Measurements from ENCODE around the gene ZBED4. TPM values are rescaled to one million over a fixed set of nuclear protein-coding genes. Genes with fewer than 3 reads are reported as not detected.

The ZBED4 gene
- total RNA-seq, 4 donors from 2014 or later, result 10.0 to 21.6 (median 11.4) TPM

- ATAC-seq (ENCODE audit: low FRiP score) (no peak), DNase-seq (ENCODE audit: low spot score) (no peak)
- TF ChIP-seq CTCF (IDR thresholded peaks at IDR 0.05), result no peak
Observed at GRCh38 chr22:49894322-49895054, 40.8 kb downstream of the ZBED4 start.

DNA sequence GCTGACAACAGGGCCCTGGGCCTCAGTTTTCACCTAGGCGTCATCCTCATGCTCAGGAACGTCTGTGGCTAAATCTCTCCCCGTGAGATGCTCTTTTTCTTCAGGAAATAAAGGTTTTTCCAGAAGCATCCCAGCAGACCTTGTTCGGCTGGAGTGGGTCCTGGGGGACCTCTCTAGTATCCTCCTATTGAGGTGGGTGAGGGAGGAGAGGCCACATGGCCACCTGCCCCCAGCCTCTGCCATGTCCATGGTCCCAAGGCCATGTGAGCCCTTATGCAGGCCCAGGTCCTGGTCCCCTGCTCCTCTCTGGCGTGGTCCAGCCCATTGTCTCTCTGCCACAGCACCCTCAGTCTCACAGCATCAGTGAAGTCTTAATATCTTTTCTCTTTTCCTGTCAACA, 42.6 kb downstream of the ZBED4 start:
- ATAC-seq (ENCODE audit: low FRiP score), result no peak
- no peak for DNase-seq (ENCODE audit: low spot score)
- no peak for TF ChIP-seq CTCF (IDR thresholded peaks at IDR 0.05)

GRCh38 chr22:49897015-49897684, 43.5 kb downstream of the ZBED4 start:
- TF ChIP-seq CTCF (IDR thresholded peaks at IDR 0.05), result no peak
- no peak for DNase-seq (ENCODE audit: low spot score)
- ATAC-seq (ENCODE audit: low FRiP score), result no peak

DNA sequence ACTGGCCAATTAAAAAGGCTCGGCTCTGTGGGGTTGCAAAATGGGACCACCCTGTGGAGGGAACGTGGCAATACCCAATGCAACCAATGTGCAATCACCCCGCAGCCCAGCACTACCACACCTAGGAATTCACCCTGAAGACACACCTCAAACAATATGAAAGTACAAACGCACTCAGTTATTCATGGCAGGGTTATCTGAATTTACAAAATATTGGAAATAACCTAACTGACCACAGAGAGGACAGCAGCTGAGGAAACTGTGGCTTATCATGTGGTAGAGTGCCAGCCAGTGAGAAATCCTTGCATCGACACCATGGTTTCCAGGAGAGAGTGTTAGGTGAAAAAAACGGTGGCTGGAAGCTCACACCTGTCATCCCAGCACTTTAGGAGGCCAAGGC, 45.9 kb downstream of the ZBED4 start:
- TF ChIP-seq CTCF (IDR thresholded peaks at IDR 0.05), result no peak
- ATAC-seq (ENCODE audit: low FRiP score) (no peak), DNase-seq (ENCODE audit: low spot score) (no peak)

- no peak for DNase-seq (ENCODE audit: low spot score)
Observed at GRCh38 chr22:49900441-49901230, 47.0 kb downstream of the ZBED4 start.

DNA sequence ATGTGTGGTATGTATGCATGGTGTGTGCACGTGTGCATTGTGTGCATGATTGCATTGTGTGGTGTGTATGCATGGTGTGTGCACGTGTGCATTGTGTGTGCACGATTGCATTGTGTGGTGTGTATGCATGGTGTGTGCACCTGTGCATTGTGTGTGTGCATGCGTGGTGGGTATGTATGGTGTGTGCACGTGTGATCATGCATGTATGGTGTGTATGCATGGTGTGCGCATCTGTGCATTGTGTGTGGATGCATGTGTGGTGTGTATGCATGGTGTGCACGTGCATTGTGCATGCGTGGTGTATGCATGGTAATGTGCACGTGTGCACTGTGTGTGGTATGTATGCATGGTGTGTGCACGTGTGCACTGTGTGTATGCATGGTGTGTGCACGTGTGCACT, 47.8 kb downstream of the ZBED4 start:
- no peak for DNase-seq (ENCODE audit: low spot score)

More at GRCh38 chr22:49900441-49901230, 47.0 kb downstream of the ZBED4 start:
- no peak for ATAC-seq (ENCODE audit: low FRiP score)
- no peak for TF ChIP-seq CTCF (IDR thresholded peaks at IDR 0.05)

More for the DNA sequence above, 47.8 kb downstream of the ZBED4 start:
- no peak for TF ChIP-seq CTCF (IDR thresholded peaks at IDR 0.05)
- ATAC-seq (ENCODE audit: low FRiP score), result no peak
